HG02885 (cell line): Measurements from ENCODE around the gene EN2.
A peak's percentile ranks its signal among the peaks of the same experiment; 100 is the strongest.

Experiments used
- ATAC-seq: cut with Tn5 transposase; IDR thresholded peaks from one replicate; pipeline ENCODE4 v1.9.1; 2021; ENCODE audit warnings: mild to moderate bottlenecking; ENCODE audit not compliant: unreplicated experiment, poor library complexity

EN2 gene

GRCh38 chr7:155483245-155483644 is 25.3 kb downstream of the EN2 start:
- no peak for ATAC-seq

- ATAC-seq = no peak
These were observed 26.0 kb downstream of the EN2 start for GRCh38 chr7:155483868-155484325.

- no peak for ATAC-seq
These were observed 26.8 kb downstream of the EN2 start for GRCh38 chr7:155484483-155485399.

- ATAC-seq = no peak
These were observed 29.0 kb downstream of the EN2 start for GRCh38 chr7:155486783-155487508.

- ATAC-seq = no peak
These were observed 29.9 kb downstream of the EN2 start for GRCh38 chr7:155487509-155488482.

GRCh38 chr7:155488483-155489127 is 30.7 kb downstream of the EN2 start:
- no peak for ATAC-seq

GRCh38 chr7:155489158-155489840 is 31.4 kb downstream of the EN2 start:
- ATAC-seq = no peak

- ATAC-seq = no peak
These were observed 32.1 kb downstream of the EN2 start for GRCh38 chr7:155489862-155490696.

GRCh38 chr7:155490697-155491628 is 33.0 kb downstream of the EN2 start:
- ATAC-seq = peak; percentile 93

- ATAC-seq = no peak
These were observed 33.9 kb downstream of the EN2 start for GRCh38 chr7:155491812-155492211.

GRCh38 chr7:155493744-155494538 is 36.0 kb downstream of the EN2 start:
- ATAC-seq = no peak

GRCh38 chr7:155494551-155494950 is 36.6 kb downstream of the EN2 start:
- ATAC-seq = no peak

GRCh38 chr7:155495440-155496248 is 37.7 kb downstream of the EN2 start:
- ATAC-seq = no peak

GRCh38 chr7:155496267-155497005 is 38.5 kb downstream of the EN2 start:
- no peak for ATAC-seq
